Esophagus squamous epithelium (tissue), 5 donors: Measurements from ENCODE around the gene RINL. TPM values are rescaled to one million over a fixed set of nuclear protein-coding genes. Genes with fewer than 3 reads are reported as not detected.
"Not testable (repeated sequence)": the region's sequence is repeated elsewhere in the genome, so short reads cannot be mapped to it uniquely, and the experiment has no call there.

Source experiments
- DNase-seq: peaks from one replicate; lab custom pipeline; 2025; lab: John Stamatoyannopoulos, UW
- H3K27ac ChIP-seq, 4 donors: fragments of 200-600 bp; sonication (generic); one replicate each; pipeline ENCODE4 v1.5.1; 2016 to 2019; ENCODE audit warnings: mild to moderate bottlenecking in 1 of 4
- H3K27me3 ChIP-seq, 4 donors: fragments of 200-600 bp; sonication (generic); 1 replicate in 3 of 4; 2 replicates in 1 of 4; pipeline versions ENCODE4 v1.5.1 to v1.6.0; 2017 to 2021; ENCODE audit warnings: antibody characterized with exemption in 1 of 4
- H3K36me3 ChIP-seq, 3 donors: fragments of 200-600 bp; sonication (generic); one replicate each; pipeline ENCODE4 v1.5.1; 2016 to 2019
- H3K4me1 ChIP-seq, 3 donors: fragments of 200-600 bp; sonication (generic); one replicate each; pipeline ENCODE4 v1.5.1; 2017 to 2019
- H3K4me3 ChIP-seq, 4 donors: fragments of 200-600 bp; sonication (generic); 1 replicate in 3 of 4; 2 replicates in 1 of 4; pipeline ENCODE4 v1.5.1; 2016 to 2019; ENCODE audit warnings: mild to moderate bottlenecking in 2 of 4, moderate library complexity in 1 of 4
- H3K9me3 ChIP-seq, 3 donors: fragments of 200-600 bp; sonication (generic); one replicate each; pipeline ENCODE4 v1.5.1; 2016 to 2019
- POLR2A ChIP-seq, 4 donors: fragments of 450-650 bp; IDR thresholded peaks; one replicate each; pipeline ENCODE4 v1.6.1; 2017; ENCODE audit warnings: antibody characterized with exemption in 4 of 4, mild to moderate bottlenecking in 4 of 4, moderate library complexity in 3 of 4
- WGBS, 2 donors: methylation state at CpG; one replicate each; pipeline ENCODE4 v1.1.5; 2018; 5-methylcytosine and 5-hydroxymethylcytosine counted together
- intact Hi-C: fragments of 100-400 bp; cut with DNase I; formaldehyde crosslinking; loops from one replicate; pipeline ENCODE4 v1.15.0; 2022
- total RNA-seq, 4 donors: library from RNA; depleted of rRNA; stranded (reverse); fragments of >200 nt; gene quantifications; one replicate each; pipeline ENCODE4 v1.1.0, GENCODE V29; 2016
- TF ChIP-seq, protein P1 (sequence below), 6 experiments: fragments of 450-650 bp in 4 of 6; fragments of 200-600 bp in 2 of 6; sonication (generic) in 2 of 6; IDR thresholded peaks; one replicate each; pipeline ENCODE4 v1.5.1; 2016 to 2019; ENCODE audit warnings: antibody characterized with exemption in 6 of 6, mild to moderate bottlenecking in 4 of 6, moderate library complexity in 4 of 6
- donor health status: DM: yes; HTN: yes; CAD: no.

The RINL gene
- total RNA-seq, 4 donors from 2014 or later = 4.8 to 14.9 (median 5.7) TPM

DNA sequence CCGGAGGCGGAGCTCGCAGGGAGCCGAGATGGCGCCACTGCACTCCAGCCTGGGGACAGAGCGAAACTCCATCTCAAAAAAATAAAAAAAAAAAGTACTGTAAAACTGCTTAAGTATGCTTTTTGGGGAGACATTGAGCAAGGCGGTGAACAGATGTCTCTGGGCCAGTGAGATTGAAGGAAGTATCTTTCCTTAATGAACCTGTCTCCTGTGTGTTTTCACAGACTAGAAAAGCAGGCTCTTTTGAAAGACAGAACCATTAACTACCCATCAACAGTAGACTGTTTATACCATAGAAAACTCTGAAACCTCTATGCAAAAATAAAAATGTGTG is 45.0 kb downstream of the RINL start:
- TF ChIP-seq POLR2A (IDR thresholded peaks at IDR 0.05) = no peak
- TF ChIP-seq, protein P1, sequence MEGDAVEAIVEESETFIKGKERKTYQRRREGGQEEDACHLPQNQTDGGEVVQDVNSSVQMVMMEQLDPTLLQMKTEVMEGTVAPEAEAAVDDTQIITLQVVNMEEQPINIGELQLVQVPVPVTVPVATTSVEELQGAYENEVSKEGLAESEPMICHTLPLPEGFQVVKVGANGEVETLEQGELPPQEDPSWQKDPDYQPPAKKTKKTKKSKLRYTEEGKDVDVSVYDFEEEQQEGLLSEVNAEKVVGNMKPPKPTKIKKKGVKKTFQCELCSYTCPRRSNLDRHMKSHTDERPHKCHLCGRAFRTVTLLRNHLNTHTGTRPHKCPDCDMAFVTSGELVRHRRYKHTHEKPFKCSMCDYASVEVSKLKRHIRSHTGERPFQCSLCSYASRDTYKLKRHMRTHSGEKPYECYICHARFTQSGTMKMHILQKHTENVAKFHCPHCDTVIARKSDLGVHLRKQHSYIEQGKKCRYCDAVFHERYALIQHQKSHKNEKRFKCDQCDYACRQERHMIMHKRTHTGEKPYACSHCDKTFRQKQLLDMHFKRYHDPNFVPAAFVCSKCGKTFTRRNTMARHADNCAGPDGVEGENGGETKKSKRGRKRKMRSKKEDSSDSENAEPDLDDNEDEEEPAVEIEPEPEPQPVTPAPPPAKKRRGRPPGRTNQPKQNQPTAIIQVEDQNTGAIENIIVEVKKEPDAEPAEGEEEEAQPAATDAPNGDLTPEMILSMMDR (IDR thresholded peaks at IDR 0.05) = no peak
- Histone ChIP-seq H3K36me3 (peaks cover 24 to 64% (median 31%) of the 10 kb centered on the region in 3 donors), H3K9me3 (no peaks in the 10 kb centered on the region), H3K27ac (peak overlapping the region; percentile 49 to 95 (median 90)), H3K4me1 (peaks cover 31 to 75% (median 50%) of the 10 kb centered on the region in 3 donors), H3K4me3 (no peak overlapping the region), H3K27me3 (no peaks in the 10 kb centered on the region)
- DNase-seq = no peak
- 79 to 90% methylated on average over 7 of the region's 7 CpGs for WGBS, 2 donors
- intact Hi-C loops = loop anchor here (10.0 kb wide), 1 partner anchor 98 kb away; no protein-coding TSS in a partner anchor

DNA sequence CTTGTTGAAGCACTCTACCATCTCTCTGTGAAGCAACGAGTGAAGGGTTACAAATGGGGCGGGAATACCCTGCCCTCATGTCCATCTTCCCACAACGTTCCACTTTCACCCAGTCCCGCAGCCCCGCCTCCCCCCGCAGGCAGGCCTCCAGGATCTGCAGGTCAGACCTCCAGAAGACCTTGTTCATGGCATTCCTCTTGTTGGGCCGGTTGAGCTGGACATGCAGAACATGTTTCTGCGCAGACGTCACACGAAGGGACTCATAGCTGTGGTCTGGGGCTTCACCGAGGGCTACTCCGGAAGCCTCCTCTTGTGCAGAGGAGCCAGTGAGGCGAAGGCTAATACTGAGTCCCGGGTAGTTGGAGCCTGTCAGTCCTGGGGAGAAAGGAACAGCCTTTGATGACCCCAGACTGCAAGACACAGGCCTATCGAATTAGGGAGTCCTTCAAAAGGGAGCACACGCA is 46.9 kb downstream of the RINL start:
- TF ChIP-seq, protein P1 (IDR thresholded peaks at IDR 0.05) = no peak
- no peak for TF ChIP-seq POLR2A (IDR thresholded peaks at IDR 0.05)
- Histone ChIP-seq H3K27ac (peak overlapping the region; percentile 87 to 95 (median 93)), H3K4me1 (peaks cover 24 to 65% (median 39%) of the 10 kb centered on the region in 3 donors), H3K27me3 (no peaks in the 10 kb centered on the region), H3K36me3 (peaks cover 13 to 60% (median 27%) of the 10 kb centered on the region in 3 donors), H3K9me3 (no peaks in the 10 kb centered on the region), H3K4me3 (peak overlapping the region; percentile 53 to 88 (median 74))
- intact Hi-C loops = loop anchor here (10.0 kb wide), 1 partner anchor 96 kb away; no protein-coding TSS in a partner anchor
- 0% methylated on average over 5 to 7 of the region's 16 CpGs for WGBS, 2 donors
- no peak for DNase-seq

DNA sequence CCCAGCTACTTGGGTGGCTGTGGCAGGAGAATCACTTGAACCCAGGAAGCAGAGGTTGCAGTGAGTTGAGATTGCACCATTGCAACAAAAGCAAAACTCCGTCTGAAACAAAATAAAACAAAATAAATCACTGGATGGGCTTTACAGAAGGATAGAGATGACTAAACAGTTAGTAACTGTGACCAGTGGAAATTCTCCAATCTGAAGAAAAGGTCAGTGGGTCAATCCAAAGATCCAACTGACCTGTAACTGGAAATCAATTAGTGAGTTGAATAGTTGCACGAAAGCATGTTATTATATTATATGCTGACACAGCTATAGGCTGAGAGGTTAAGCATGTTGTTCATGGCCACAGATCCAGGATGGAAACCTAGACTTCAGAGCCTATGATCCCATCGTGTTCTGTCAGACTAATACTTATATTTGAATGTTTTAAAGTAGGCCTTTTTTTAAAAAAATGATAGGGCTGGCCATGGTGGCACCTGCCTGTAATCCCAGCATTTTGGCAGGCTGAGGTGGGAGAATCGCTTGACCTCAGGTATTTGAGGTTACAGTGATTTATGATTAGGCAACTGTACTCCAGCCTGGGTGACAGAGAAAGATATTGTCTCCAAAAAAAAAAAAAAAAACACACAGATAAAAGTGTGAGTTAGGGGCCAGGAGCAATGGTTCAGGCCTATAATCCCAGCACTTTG is 47.9 kb downstream of the RINL start:
- H3K9me3 ChIP-seq = no peaks in the 10 kb centered on the region
- WGBS, 2 donors = 63 to 71% methylated on average over 4 of the region's 4 CpGs
- H3K27me3 ChIP-seq = no peaks in the 10 kb centered on the region
- peaks cover 8 to 60% (median 20%) of the 10 kb centered on the region in 3 donors for H3K36me3 ChIP-seq
- peak overlapping the region in 1 of 4 donors; percentile 79 for H3K4me3 ChIP-seq
- DNase-seq = no peak
- peak overlapping the region in 3 of 4 donors; percentile 87 to 95 (median 94) for H3K27ac ChIP-seq
- intact Hi-C loops = loop anchor here (10.0 kb wide), 1 partner anchor 95 kb away; no protein-coding TSS in a partner anchor
- TF ChIP-seq, protein P1 (IDR thresholded peaks at IDR 0.05) = no peak
- no peak for TF ChIP-seq POLR2A (IDR thresholded peaks at IDR 0.05)
- peaks cover 20 to 55% (median 32%) of the 10 kb centered on the region in 3 donors for H3K4me1 ChIP-seq

DNA sequence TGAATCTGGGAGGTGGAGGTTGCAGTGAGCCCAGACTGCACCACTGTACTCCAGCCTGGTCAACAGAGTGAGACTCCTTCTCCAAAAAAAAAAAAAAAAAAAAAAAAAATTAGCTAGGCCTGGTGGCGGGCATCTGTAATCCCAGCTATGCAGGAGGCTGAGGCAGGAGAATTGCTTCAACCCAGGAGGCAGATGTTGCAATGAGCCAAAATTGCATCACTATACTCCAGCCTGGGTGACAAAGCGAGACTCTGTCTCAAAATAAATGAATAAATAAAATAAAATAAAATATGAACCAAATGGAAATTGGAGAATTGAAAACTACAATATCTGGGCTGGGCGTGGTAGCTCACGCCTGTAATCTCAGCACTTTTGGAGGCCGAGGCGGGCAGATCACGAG is 48.9 kb downstream of the RINL start:
- intact Hi-C loops, H3K27ac ChIP-seq, H3K9me3 ChIP-seq, DNase-seq, H3K27me3 ChIP-seq, H3K4me3 ChIP-seq: not testable (repeated sequence)
- peaks cover 20 to 54% (median 32%) of the 10 kb centered on the region in 3 donors for H3K4me1 ChIP-seq
- 96 to 98% methylated on average over 6 to 7 of the region's 7 CpGs for WGBS, 2 donors
- H3K36me3 ChIP-seq = peaks cover 8 to 62% (median 20%) of the 10 kb centered on the region in 3 donors

DNA sequence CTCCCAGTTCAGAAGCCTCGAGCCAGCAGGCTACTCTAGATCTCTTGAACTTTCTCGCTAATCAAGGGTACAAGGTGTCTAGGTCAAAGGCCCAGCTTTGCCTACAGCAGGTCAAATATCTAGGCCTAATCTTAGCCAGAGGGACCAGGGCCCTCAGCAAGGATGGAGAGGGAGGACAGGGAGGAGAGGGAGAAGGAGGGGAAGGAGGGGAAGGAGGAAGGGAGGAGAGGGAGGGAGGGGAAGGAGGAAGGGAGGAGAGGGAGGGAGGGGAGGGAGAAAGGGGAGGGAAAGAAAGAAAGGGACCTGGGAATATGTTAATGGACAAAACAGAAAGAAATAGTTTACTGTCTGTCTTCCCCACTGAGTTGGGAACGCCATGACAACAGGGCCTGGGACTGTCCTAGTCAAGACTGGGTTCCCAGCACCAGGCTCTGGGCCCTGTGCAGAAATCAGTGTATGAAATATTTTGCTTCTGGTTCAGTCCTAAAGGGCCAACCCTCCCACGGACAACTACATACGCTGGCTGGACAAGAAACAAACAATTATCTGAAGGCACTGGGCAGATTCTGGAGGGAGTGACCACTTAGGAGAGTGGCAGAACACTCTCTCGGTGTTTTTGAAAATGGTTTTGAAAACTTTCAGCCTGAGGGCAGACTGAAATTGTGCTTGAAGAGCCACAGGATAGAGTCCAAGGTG is 51.1 kb downstream of the RINL start:
- Histone ChIP-seq H3K4me3 (no peak overlapping the region), H3K9me3 (no peaks in the 10 kb centered on the region), H3K4me1 (peaks cover 15 to 34% (median 22%) of the 10 kb centered on the region in 3 donors), H3K27me3 (no peaks in the 10 kb centered on the region), H3K36me3 (peaks cover 15 to 84% (median 20%) of the 10 kb centered on the region in 3 donors), H3K27ac (no peak overlapping the region)
- DNase-seq = no peak
- WGBS, 2 donors = 76 to 87% methylated on average over 5 to 6 of the region's 6 CpGs
- TF ChIP-seq, protein P1 (IDR thresholded peaks at IDR 0.05) = no peak
- TF ChIP-seq POLR2A (IDR thresholded peaks at IDR 0.05) = no peak
- intact Hi-C loops = no loop called here

DNA sequence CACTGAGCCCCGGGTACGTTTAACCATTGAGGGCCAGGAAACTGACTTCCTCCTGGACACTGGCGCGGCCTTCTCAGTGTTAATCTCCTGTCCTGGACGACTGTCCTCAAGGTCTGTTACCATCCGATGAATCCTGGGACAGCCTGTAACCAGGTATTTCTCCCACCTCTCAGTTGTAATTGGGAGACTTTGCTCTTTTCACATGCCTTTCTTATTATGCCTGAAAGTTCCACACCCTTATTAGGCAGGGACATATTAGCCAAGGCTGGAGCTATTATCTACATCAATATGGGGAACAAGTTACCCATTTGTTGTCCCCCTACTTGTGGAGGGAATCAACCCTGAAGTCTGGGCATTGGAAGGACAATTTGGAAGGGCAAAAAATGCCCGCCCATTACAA is 52.1 kb downstream of the RINL start:
- H3K4me3 ChIP-seq, intact Hi-C loops, H3K9me3 ChIP-seq, H3K27me3 ChIP-seq, H3K27ac ChIP-seq, DNase-seq: not testable (repeated sequence)
- WGBS, 2 donors = 90 to 94% methylated on average over 6 to 7 of the region's 7 CpGs
- Histone ChIP-seq H3K4me1 (peaks cover 10 to 31% (median 21%) of the 10 kb centered on the region in 3 donors), H3K36me3 (peaks cover 15 to 94% (median 20%) of the 10 kb centered on the region in 3 donors)

DNA sequence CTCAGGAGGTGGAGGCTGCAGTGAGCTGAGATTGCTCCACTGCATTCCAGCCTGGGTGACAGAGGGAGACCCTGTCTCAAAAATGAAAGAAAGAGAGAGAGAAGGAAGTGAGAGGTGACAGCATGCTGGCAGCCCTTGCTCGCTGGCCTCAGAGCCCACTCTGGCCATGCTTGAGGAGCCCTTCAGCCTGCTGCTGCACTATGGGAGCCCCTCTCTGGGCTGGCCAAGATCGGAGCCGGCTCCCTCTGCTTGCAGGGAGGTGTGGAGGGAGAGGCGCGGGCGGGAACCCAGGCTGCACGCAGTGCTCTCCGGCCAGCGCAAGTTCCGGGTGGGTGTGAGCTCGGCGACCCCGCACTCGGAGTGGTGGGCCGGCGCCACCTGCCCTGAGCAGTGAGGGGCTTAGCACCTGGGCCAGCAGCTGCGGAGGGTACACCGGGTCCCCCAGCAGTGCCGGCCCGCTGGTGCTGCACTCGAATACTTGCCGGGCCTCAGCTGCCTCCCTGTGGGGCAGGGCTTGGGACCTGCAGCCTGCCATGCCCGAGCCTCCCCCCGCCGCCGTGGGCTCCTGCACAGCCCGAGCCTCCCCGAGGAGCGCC is 56.7 kb downstream of the RINL start:
- H3K9me3 ChIP-seq, H3K27me3 ChIP-seq, DNase-seq, H3K4me3 ChIP-seq, H3K27ac ChIP-seq, H3K4me1 ChIP-seq, intact Hi-C loops: not testable (repeated sequence)
- H3K36me3 ChIP-seq = peaks cover 11 to 97% (median 21%) of the 10 kb centered on the region in 3 donors
- WGBS, 2 donors = 93% methylated on average over 3 of the region's 29 CpGs; no CpG with 5 or more reads in 1 of the 2 donors
